HG03565 (cell line): Measurements from ENCODE around the gene SYCP2L.
"Not testable (repeated sequence)": the region's sequence is repeated elsewhere in the genome, so short reads cannot be mapped to it uniquely, and the experiment has no call there.

Experiments
- ATAC-seq: cut with Tn5 transposase; IDR thresholded peaks from one replicate; pipeline ENCODE4 v1.9.1; 2021; ENCODE audit warnings: mild to moderate bottlenecking, moderate library complexity; ENCODE audit not compliant: unreplicated experiment

The SYCP2L gene

DNA sequence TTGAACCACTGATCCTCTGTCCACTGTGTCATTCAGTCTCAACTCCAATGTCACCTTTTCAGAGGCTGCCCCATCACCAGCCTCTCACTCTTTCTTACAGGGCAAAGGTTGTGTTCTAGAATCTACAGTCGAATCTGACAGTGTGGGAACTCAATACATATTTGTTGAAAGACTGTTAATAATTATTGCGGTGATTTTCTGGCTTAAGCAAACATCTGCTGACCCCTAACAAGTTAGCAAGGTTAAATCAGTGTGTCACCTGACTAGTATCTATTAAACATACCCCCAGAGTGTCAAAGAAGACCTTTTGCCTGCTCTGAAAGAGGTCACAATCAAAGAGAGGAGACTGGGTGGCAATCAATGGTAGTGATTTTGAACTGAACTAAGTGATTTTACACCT, 115.3 kb downstream of the SYCP2L start:
- no peak for ATAC-seq

DNA sequence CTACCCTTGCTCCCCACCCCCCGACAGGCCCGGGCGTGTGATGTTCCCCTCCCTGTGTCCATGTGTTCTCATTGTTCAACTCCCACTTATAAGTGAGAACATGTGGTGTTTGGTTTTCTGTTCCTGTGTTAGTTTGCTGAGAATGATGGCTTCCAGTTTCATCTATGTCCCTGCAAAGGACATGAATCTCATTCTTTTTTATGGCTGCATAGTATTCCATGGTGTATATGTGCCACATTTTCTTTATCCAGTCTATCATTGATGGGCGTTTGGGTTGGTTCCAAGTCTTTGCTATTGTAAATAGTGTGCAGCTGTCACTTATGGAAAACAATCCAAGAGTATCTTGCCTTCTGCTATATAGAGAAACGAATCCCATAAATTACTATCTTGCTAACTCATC, 116.4 kb downstream of the SYCP2L start:
- ATAC-seq: not testable (repeated sequence)

DNA sequence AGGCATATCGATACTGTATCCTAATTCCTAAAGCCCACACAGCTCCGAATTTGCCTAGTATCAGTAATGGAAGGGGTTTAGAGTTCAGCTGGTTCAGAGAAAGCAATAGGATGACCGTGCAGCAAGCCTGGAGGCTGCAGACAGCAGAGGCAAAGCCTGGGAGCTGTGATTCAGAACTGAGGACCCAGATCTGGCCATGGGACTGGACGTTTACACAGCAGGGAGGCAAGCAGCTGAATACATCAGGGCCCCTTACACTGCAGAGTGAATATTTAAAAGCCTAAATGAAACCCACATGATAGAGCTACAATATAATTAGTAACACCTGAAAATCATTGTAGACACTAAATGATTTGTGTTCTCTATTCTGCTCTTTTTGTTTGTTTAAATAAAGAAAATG, 119.2 kb downstream of the SYCP2L start:
- ATAC-seq: no peak

DNA sequence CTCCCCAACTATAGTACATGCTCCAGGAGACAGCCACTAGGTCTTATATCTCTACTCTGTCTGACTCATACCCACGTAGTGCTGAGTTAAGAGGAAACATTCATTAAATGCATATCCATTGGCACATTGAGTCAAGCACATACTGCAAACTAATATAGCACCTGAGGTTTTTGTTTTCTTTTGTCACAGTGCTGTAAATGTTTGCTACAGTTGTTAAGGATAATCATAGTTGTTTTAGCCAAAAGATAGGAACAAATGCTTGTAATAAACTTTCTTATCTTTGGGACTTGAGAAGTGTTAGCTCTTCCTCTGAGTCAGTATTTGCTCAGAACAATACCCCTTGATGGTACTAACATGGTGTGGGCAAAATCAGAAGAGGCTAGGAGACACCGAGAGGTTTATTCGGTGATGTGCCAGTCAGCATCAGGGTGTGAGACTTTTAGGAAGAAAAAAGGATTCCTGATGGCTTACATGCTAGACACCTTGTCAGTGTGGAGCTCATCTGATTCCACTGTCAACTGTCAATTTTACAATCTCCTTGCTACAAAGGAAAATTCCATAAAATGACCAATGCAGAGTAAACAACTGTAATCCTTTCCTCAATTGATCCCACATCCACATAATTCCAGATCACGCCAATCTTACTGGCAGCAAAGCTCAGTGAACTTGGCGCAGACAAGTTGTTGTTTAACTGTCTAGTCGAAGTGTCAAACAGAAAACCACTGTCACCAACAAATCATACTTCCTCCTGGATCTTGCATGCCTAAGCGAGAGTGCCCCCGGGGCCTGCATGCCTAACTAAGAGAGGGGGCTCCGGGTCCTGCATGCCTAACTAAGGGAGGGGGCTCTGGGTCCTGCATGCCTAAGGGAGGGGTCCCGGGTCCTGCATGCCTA, 121.1 kb downstream of the SYCP2L start:
- ATAC-seq: no peak

DNA sequence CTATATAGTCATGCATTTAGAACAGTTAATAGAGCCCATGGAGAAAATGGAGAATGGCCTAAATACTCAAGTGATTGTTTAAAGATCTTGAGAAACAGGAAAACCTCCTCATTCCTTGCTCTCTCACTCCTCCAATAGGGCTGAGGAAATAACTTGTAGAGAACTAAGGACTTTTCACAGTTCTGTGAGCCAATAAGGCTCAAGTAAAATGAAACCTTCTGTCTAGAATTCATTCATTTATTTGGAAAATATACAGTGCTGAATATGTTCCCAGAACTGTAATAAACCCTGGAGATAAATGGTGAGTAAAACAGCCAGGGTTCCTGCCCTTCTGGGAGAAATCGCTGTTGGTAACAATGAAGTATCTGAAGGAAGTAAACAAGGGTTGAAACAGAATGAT, 122.0 kb downstream of the SYCP2L start:
- ATAC-seq: no peak

DNA sequence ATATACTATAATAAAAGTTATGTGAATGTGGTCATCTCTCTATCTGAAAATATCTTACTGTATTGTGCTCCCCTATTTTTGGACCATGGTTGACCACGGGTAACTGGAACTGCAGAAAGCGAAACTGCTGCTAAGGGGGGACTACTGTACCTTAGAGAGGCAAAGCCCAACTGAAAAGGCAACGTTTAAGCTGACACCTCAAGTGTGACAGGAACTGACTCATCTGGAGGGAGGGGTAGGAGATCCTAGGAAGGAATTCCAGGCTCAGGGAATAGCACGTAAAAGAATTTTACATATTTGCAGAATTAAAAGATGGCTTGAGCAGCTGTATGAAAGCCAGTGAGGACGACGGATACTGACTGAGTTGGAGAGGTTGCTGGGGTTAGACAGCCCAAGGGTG, 122.5 kb downstream of the SYCP2L start:
- ATAC-seq: peak; percentile 75

DNA sequence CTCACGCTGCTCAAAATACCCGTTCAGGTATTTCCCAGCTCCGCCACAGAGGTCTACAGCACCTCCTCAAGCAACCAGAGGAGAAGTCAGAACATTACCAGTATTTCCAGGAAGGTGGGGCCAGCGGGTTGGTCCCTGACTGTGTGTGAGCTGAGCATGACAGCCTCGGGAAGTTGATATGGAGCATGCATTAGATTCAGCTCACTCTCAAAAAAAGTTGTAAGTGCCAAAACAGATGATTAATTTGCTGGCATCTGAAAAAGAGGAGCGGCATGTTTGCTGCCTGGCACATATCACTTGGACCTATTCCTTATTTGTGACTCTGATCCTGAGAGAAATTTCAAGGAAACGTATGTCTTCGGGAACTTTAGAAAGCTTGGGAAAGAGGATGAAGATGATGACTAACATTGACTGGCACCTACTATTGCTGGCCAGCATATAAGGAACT, 125.0 kb downstream of the SYCP2L start:
- ATAC-seq: no peak

DNA sequence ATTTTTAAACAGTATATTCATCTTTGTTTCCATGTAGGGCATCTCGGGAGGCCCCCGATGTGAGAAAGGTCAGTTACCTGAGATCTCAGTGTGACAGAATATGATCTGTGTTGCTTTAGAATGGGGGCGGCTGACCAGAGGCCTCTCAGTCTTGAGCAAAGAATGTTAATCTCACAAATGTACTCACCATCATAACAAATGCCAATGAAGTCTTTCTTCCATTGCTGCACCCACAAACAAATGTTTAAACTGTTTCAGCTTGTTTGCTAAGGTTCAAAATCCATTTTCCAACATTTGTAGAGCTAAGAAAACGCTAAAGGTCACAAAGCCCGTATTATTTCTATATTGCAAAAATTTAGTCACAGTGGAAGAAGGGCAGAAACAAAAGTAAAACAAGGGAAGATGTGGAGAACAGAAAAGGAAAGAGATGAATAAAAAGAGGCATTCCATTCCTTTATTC, 125.5 kb downstream of the SYCP2L start:
- no peak for ATAC-seq

DNA sequence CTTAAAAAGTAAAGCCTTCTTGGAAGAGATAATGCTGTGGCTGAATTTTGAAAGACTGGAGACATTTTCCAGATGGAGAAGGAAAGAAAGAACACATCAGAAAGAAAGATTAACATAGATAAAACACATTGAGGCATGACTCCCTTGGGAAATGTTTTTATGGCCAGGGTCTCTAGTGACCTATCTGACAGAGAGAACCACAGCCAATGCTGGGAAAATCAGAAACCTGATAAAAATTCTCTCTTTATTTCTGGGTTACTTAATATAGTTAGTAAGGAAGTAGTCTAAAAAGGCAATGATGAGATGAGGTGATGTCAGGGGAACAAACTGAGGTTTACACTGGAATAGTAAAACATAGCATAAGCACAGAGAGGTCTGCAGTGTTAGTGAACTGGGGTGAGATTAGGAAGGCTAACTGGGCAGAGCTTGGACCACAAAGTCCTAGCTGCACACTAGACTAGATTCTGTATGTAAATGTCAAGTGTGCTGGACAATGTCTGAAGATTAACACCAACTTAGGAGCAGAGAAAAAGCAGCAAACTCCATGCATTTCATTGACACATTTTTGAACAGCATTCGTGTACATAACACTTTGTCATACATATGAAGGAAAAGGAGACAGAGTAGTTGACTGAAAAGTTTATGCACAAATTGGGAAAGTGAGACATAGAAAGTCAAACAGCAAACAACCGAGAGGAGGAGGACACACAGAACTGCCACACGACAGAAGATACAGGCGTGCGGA, 126.3 kb downstream of the SYCP2L start:
- ATAC-seq: no peak

DNA sequence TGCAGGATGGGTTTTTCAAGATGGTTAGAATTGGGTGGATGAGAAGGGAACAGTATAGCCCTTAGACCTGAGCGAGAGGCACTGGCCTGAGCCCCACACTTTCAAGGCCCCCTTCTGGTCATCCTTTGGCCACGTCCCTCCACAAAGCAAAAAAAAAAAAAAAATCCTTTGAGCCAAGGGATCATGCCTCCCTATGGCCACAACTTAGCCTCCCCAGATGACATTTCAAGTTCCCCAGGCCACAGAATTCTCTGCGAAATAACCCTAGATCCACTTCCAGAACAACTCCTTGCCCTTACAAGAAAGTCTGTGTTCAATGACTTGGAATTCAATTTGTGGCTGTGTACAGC, 126.8 kb downstream of the SYCP2L start:
- ATAC-seq: no peak

DNA sequence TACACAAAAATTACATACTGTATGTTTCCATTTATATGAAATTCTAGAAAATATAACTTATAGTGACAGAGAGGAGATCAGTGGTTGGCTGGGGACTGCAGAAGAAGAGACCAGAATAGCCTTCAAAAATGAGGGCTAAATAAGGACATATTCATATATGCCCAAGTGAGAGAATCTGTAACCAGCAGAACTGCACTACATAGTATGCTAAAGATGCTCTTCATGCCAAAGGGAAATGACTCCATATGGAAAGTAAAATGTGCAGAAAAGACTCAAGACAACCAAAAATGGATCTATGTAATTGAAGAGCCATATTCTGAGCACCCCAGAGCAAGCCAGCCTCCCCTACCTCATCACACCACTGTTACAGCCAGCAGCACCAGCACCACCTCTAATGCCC, 128.2 kb downstream of the SYCP2L start:
- ATAC-seq: no peak

DNA sequence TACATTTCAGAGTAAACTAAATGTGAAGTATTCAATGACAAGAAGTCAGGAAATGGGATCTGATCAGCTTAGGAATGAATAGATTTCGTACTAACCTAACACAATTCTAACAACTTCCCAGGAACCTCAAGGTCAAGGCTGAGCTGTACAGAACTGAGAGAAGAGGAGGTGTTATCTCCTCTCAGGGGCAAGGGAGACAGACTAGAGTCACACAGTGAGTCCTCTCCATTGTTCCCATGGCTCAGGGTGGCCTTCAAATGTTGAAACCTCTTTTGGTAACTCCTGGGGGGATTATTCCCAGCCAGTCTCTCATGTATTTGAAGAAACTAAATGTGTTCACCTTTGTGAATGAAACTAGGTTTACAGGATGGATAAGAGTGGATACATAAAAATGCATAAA, 129.6 kb downstream of the SYCP2L start:
- no peak for ATAC-seq

DNA sequence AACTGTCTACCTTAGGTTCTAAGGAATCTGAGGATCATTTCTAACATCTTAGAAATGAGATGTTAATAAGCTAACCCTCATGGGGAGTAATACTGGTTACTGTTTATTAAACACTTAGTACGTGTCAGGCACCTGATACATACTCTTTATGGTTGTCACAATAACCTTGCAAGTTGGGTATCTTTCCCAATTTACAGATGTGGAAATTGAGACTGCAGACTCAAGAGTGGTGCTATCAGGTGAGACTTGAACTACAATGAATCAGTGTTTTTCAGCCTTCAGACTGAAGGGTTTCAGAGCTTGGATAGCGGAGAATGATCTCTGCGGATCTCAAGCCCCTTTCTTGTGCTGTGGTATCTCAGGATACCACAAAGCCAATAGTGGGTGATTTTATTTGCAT, 130.2 kb downstream of the SYCP2L start:
- ATAC-seq: no peak

DNA sequence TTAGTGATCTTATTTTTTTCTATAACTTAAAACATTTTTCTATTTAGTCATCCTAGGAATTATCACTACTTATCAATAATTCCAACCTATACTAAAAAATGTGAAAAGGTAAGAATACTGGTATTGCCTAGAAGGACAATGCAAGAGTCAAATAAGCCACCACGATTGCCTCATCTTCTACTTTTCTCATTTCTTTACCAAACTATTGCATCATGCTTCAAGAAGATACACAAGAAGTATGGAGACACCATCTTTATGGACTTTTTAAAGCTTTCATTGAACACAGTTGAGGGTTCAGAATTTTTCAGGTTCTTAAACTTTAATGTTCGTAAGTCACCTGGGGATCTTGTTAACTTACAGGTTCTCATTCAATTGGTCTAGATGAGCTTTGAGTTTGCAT, 131.4 kb downstream of the SYCP2L start:
- no peak for ATAC-seq

DNA sequence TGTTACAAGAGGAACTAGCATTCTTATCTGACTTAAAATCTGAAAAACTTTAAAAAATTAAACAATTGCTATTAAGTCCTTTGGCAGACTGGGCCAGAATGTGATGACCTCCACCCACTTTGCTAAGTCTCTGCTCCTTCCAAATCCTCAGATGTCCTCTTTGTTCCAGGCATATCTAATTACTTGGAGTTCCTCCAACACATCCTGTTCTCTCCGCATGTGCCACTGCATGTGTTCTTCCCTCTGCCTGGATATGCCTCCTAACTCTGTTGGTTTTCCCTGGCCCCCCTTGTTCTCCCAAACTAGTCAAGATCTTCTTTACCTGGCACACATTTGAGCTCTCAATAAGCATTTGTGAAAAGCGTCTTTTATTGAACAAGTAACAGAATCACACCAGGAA, 134.2 kb downstream of the SYCP2L start:
- ATAC-seq: no peak

DNA sequence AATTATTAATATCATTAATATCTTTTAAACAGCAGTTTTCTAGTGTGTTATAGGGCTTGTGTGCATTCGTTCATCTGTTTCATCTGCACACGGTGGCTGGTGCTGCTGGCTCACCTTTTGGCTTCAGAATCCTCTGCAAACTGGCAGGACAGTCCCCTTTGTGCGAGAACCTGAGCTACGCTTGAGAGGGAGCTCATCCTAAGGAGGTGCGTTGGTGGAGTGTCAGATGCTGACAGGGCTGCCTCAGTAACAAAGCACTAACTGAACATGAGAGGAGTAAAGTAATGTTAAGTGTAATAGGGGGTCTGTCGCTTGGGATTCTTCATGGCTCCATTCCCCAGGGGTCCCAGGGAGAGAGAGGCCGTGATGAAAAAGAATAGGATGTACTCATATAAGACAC, 134.9 kb downstream of the SYCP2L start:
- no peak for ATAC-seq

DNA sequence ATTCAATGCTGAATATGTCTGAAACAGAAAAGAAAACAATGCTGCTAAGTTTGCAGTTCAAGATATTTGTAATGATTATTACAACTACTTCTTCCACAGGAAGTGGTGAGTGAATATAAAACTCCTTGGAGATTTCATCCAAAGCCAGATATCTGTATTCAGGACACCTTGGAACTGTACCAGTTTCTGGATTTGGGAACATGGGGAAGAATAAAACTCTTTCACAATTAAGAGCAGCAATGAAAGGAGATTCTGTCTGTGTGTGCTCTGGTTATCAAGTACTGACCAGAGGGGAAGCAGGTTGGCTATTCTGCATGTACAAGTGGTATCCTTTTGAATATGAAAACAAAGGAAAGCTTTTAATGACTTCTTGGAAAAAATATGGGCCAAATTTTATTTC, 136.2 kb downstream of the SYCP2L start:
- no peak for ATAC-seq
